NCI-H526 treated with DMSO at 0.1 percent for 48 hours (cell line): ENCODE measurements around the gene AHNAK2.
A peak's percentile ranks its signal among the peaks of the same experiment; 100 is the strongest.
"Not testable (repeated sequence)": the region's sequence is repeated elsewhere in the genome, so short reads cannot be mapped to it uniquely, and the experiment has no call there.

Experiments used
- DNase-seq: peaks from one replicate; lab custom pipeline; 2025; lab: John Stamatoyannopoulos, UW

The AHNAK2 gene

DNA sequence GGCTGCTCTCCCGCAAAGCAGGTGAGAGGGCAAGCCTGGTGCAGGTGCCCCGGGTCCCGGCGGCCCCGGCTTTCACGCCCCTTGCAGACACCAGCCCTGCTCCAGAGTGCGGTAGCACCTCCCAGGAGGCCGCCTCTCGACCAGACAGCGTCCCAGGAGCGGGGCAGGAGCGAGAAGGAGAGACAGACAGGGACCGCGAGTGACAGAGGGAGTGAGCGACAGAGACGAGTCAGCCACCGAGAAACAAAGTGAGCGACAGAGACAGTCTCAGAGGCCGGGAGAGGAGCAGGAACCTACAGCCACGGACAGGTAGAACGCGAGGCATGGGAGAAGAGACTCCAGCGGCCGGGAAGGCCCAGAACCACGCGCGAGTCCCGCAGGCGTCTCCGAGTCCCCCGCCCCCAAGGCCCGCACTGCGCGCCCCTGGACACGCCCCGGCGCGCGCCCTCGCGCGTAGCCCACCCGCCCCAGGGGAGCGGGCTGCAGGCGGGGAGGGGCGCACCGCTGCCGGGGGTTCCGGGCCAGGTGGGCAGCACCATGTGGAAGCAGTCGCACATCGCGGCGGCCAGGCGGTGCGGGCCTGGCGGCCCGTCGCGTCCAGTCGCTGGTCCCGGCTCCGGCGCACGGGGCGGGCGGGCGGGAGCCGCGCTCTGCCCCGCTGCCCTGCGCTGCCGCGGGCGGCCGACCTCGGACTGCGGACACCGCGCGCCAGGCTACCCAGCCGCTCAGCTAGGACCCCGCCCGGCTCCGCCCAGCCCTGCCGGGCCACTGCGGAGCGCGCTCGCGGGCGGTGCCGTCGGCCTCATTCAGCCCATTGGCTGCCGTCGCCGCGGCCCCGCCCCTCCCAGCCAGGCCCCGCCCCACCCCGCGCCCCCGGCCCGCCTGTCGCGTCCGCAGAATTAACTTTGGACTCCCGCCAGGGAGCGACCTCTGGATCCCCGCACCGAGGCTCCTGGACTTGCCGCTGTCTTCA, at the start of gene AHNAK2:
Gene AHNAK2 (minus strand): TSS at position 694 of the 973 bp plus-strand sequence. CDS start 137 bp downstream, at position 557.
- peak; percentile 68 for DNase-seq

DNA sequence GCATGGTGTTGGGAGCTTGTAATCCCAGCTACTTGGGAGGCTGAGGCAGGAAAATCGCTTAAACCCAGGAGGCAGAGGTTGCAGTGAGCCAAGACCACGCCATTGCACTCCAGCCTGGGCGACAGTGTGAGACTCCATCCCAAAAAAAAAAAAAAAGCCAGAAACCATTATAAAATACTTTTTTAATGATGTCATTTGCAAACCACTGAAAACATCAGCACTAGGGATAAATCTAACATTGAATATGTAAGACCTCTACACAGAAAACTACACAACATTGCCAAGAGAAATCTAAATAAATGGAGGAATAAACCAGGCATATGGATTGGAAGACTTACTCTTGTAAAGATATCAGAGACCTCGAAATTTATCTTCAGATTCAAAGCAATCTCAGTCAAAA, 49.5 kb upstream of the AHNAK2 start:
- DNase-seq, result not testable (repeated sequence)

DNA sequence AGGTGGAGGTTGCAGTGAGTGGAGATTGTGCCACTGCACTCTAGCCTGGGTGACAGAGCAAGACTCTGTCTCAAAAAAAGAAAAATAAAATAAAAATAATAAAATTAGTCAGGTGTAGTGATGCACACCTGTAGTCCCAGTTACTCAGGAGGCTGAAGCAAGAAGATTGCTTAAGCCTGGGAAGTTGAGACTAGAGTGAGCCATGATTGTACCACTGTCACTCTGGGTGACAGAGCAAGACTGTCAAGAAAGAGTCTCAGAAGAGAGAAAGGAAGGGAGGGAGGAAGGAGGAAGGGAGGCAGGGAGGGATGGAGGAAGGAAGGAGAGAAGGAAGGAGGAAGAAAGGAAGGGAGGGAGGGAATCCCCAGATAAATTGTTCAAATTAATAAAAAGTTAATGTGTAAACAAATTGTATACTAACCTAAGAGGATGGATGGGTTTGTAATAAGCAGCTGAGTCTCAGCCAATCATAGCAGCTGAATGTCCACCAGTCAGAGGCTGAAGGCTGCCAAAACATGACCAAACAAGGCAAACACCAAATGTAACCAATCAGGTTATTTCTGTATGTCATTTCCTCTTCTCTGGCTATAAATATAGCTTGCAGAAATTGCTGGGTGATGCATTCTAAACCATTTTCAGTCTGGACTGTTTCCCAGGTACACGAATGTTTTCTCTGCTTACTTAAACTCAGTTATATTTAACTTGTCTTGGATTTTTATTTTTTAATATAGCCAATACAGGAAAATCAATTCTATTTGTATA, 48.8 kb upstream of the AHNAK2 start:
- DNase-seq, result no peak

DNA sequence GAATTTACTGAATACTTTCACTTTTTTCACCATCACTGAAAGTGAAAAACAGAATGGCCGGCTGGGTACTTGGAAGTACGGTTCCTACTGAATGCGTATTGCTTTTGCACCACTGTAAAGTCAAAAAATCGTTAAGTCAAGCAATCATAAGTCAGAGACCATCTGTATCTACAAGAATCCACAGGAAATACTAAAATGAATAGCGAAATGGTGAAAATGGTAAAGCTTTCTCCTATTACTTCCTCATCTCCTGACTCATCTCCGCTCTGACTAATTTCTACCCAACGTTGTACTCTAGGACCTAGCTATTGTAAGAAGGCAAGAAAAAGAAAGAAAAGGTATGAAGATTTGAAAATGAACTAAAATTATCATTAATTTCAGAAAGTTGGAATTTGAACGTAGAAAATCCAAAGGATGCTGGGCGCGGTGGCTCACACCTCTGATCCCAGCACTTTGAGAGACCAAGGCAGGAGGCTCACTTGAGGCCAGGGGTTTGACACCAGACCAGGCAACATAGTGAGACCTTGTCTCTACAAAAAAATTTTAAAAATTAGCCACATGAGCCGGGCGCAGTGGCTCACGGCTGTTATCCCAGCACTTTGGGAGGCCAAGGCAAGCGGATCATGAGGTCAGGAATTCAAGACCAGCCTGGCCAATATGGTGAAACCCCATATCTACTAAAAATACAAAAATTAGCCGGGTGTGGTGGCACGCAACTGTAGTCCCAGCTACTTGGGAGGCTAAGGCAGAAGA, 48.0 kb upstream of the AHNAK2 start:
- no peak for DNase-seq

DNA sequence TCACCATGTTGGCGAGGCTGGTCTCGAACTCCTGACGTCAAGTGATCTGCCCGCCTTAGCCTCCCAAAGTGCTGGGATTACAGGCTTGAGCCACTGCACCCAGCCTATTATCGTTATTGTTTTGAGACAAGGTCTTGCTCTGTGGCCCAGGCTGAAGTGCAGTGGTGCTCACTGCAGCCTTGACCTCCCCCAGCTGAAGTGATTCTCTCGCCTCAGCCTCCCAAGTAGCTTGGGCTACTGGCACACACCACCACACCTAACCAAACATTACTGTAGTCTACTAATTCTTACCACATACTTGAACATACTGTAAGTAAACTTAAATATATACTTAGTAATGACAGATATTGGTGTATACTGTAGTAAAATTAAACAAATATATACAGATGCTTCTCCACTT, 47.3 kb upstream of the AHNAK2 start:
- no peak for DNase-seq

GRCh38 chr14:105023791-105024480, 45.8 kb upstream of the AHNAK2 start:
- DNase-seq, result no peak

DNA sequence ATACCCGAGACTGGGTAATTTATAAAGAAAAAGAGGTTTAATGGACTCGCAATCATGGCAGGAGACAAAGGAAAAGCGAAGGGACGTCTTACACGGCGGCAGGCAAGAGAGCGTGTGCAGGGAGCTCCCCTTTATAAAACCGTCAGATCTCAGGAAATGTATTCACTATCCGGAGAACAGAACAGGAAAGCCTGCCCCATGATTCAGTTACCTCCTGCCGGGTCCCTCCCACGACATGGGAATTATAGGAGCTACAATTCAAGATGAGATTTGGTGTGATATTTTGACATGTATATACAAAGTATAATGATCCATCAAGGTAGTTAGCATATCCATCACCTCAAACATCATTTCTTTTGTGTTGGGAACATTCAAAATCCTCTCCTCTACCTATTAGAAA, 45.0 kb upstream of the AHNAK2 start:
- no peak for DNase-seq

DNA sequence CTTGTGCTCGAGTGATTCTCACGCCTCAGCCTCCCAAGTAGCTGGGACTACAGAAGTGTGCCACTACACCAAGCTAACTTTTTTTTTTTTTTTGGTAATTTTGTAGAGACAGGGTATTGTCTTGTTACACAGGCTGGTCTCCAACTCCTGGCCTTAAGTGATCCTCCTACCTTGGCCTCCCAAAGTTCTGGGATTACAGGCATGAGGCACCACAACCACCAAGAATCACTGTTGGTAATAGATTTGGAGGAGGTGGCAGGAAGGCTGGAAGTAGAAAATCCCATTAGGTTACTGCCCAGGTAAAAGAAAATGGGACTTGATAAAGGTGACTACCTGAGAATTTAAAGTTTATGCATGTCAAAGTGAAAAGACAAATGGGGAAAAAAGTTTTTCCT, 44.1 kb upstream of the AHNAK2 start:
- no peak for DNase-seq

DNA sequence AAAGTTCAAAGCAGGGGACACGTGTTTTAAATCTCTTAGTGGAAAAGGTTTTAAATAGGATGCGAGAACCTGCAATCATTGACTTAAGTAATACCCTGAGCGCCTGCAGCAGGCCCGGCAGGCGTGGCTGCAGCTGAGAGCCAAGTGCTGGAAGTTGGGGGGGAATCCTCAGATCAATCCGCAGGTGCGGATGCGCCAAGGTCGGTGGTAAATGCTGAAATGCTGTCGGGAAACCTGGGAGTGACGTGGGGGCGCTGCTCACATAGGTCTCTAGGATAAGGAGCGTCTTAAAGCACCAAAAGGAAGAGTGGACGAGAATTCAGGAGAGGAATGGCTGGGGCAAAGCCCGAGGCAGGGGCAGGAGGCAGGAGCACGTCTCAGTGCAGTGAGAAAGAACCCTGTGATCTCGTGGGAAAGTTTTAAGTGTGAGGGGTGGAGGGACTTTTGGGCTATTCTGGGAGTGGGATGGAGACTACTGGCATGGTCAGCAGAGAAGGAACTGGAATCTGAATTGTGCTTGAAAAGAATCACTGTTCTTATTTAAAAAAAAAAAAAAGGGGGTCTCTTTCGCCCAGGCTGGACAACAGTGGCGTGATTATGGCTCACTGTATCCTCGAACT, 43.6 kb upstream of the AHNAK2 start:
- DNase-seq, result peak; percentile 61

DNA sequence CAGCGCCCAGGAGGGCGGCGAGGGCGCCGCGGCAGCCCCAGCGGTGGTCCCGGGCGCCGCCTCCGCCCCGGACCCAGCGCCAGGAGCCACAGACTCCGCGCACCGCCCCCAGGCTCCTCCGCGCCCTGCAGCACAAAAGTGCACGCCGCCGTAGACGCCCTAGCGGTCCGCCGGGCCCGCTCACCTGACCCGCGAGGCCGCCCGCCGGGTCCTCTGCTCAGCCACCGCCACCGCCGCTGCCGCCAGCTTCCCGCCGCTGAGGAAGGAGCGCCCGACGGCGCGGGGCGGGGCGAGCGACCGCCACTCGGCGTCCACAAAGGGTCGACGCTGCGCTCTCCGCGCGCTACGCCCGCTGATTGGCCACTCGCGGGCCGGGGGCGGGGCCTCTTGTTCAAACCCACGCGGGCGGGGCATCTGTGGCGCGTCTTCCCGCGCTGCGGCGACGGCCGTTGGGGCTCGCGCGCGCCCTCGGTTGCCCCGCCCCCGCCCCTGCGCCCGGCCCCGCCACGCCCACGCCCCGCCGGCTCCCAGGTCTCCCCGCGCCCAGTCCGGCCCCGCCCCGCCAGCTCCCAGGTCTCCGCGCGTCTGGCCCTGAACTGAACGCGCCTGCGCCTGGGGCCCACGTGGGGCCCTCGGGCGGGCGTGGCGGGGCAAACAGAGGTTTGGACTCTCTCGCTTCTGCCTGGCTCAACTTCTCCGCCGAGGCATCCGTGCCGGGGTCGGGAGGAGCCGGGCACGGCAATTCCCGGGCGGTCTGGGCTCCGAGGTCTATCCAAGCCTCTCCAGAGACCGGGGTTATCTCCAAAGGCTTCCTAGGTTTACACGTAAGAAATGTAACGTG, 42.9 kb upstream of the AHNAK2 start, which contains the start of gene CDCA4:
Gene CDCA4 (minus strand): TSS at position 269 of the 841 bp plus-strand sequence. CDS start 9,154 bp downstream, outside the sequence.
- peak; percentile 92 for DNase-seq

DNA sequence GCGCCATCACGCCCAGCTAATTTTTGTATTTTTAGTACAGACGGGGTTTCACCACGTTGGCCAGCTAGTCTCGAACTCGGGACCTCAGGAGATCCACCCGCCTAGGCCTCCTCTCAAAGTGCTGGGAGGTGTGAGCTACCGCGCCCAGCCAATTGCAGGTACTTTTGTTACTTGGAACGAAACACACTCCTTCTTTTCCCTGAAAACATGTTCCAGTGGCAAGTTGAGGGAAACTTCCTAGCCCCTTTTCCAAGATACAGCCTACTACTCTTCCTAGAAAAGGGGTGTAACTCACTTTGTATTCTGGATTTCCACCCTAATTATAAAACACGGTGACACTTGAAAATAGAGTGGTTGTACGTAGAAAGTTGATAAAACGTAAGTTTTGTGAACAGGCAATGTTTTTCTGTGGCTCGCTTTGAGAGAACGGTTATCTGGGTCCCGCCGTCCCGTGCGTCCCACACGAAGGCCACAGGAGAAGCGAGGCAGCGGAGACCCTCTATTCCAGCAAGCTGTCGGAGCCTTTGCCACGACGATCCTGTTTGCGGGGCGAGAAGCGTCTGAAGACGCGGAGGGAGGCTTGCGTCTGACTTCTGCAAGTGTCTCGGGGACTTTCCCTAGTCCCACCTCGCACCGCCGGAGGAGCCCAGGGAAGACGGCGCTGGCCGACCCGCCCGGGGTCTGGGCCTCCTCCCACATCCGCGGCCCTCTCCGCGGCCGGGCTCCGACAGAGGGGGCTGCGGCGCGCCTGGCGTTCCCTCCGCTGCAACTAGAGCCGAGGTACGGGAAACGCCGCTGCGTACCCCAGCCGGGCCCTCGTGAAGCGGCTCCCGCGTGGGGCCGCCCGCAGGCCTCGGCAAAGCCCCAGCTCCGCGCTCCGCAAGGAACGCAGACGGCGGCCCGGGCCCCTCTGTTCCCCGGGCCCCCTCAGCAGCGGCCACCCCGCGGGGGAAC, 42.0 kb upstream of the AHNAK2 start:
- DNase-seq, result no peak

GRCh38 chr14:105018414-105018813, 40.2 kb upstream of the AHNAK2 start:
- no peak for DNase-seq

GRCh38 chr14:105015905-105016304, 37.7 kb upstream of the AHNAK2 start:
- DNase-seq, result peak; percentile 25

DNA sequence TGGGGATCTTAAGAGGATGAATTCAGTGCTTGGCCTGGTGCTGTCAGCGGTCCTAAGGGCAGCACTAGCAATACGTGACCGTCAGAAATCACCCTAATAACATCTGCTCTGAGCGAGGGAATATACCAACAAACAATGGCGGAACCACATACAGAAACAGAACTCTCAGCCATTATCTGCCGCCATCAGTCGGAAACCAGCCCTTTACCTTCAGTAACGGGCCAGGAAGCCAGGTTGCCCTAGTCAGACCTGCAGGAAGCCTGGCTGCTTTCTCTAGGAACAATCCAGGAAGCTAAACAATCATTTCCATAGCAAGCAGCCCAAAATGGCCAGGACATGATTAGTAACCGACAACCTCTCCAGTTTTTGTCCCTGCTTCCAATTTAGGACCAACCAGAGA, 37.1 kb upstream of the AHNAK2 start:
- DNase-seq, result no peak

DNA sequence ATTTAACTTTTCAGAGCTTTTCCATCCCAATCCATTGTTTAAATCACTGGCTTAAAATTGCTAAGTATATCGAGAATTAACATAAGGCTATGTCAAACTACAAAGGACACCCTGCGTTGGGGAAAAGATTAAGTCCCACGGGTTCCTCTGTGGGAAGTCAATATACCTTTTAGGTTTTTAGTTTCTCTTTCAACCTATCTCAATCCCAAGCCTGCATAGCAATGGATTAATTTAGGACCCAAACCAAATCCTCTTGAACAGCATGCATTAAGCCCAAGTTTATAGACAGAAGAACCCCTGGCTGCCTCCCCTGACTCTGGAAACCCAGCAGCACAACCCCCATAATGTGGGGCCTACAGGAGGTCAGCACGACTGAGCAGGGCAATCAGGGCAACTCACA, 36.5 kb upstream of the AHNAK2 start:
- DNase-seq, result no peak

DNA sequence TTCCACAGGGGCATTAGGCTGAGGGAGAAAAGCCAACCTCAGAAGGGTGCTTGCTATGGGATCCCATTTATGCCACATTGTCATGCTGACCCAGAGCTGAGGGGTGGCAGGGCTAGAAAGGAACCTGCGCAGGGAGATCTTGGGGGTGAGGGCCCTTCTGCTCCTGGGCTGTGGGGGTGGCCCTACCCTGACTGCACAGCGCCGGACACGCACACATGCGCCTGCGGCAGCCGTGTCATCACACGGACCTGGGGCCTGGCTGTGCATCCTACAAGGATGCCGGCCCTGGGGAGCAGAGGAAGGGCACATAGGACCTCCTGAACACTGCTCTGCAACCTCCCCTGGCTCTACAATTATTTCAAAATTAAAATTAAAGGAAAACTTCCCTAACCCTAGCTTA, 35.9 kb upstream of the AHNAK2 start:
- DNase-seq, result no peak

DNA sequence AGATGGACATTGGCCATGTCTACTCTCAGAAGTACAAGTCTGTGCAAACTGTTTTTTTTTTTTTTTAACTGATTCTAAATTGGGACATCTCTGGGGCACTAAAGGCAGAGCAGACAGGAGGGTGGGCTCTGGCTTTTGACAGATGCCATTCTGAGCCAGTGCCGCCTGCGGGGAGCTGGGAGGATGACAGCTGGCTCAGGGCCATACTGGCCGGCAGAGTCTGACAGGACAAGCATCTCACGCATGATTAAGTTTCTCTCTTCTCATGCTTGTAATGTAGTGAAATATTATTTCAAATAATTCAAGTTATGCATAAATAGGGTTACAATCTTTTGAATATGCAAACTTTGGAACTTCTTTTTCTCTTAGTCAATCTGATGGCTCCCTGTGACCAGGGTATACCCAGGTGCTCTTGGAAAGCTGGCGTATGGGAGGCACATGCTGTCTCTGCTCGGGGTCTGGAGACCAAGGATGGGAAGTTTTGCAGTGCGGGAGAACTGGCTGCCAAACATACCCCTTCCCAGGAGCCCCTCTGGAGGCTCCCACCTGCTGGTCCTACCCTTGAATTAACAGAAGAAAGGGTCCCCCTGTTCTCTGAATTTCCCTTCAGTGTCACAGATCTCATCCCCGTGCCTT, 35.1 kb upstream of the AHNAK2 start:
- peak; percentile 94 for DNase-seq
